Lower lobe of right lung (tissue), 2 donors: ENCODE measurements around the gene ITGAL. TPM values are rescaled to one million over a fixed set of nuclear protein-coding genes. Genes with fewer than 3 reads are reported as not detected.

Source experiments
- ATAC-seq, 2 donors: fragments of 200-7000 bp; cut with Tn5 transposase; one replicate each; pipeline ENCODE4 v1.9.1; 2020 to 2022; ENCODE audit warnings: mild to moderate bottlenecking in 2 of 2, moderate library complexity in 2 of 2
- DNase-seq: peaks from one replicate; pipeline ENCODE4 v3.0.0-alpha.2; 2020
- H3K27ac ChIP-seq: fragments of 200-600 bp; one replicate; pipeline ENCODE4 v1.8.0; 2022
- H3K27me3 ChIP-seq: fragments of 200-600 bp; one replicate; pipeline ENCODE4 v1.8.0; 2022; ENCODE audit warnings: low read depth
- H3K36me3 ChIP-seq: fragments of 200-600 bp; one replicate; pipeline ENCODE4 v1.8.0; 2022; ENCODE audit warnings: mild to moderate bottlenecking
- H3K4me1 ChIP-seq: fragments of 200-600 bp; one replicate; pipeline ENCODE4 v1.8.0; 2022
- H3K4me3 ChIP-seq: fragments of 200-600 bp; one replicate; pipeline ENCODE4 v1.8.0; 2022; ENCODE audit warnings: mild to moderate bottlenecking
- H3K9me3 ChIP-seq: fragments of 200-600 bp; one replicate; pipeline ENCODE4 v1.8.0; 2022
- CTCF ChIP-seq: fragments of 200-600 bp; IDR thresholded peaks from one replicate; pipeline ENCODE4 v1.8.0; 2022; ENCODE audit warnings: antibody characterized with exemption, mild to moderate bottlenecking
- intact Hi-C: fragments of 100-400 bp; cut with DNase I; formaldehyde crosslinking; loops from one replicate; pipeline ENCODE4 v1.11.0; 2022
- total RNA-seq: library from RNA; stranded (reverse); fragmentation: NEBNext Ultra II Directional; extraction: Animal tissue kit (Norgen Biotek cat#: 25700); gene quantifications from one replicate; pipeline ENCODE4 v1.2.1, GENCODE V29; 2021
- donor health status: DM: no; HTN: yes; CAD: no; lungs with severe emphysema.

Gene ITGAL
- total RNA-seq, 1 donor from 2014 or later = 127 TPM

- intact Hi-C loops = no loop called here
- Histone ChIP-seq H3K36me3 (peaks cover 44% of the 10 kb centered on the region), H3K27me3 (no peaks in the 10 kb centered on the region), H3K4me3 (no peak overlapping the region), H3K27ac (no peak overlapping the region), H3K4me1 (peaks cover 12% of the 10 kb centered on the region), H3K9me3 (no peaks in the 10 kb centered on the region)
- ATAC-seq = no peak
- no peak for DNase-seq
- no peak for TF ChIP-seq CTCF
Measured at GRCh38 chr16:30490210-30490609, 17.7 kb downstream of the ITGAL start.

- TF ChIP-seq CTCF = no peak
- DNase-seq = no peak
- Histone ChIP-seq H3K27ac (no peak overlapping the region), H3K4me1 (peaks cover 12% of the 10 kb centered on the region), H3K4me3 (no peak overlapping the region), H3K36me3 (peaks cover 47% of the 10 kb centered on the region), H3K27me3 (no peaks in the 10 kb centered on the region), H3K9me3 (no peaks in the 10 kb centered on the region)
- intact Hi-C loops = no loop called here
- ATAC-seq = no peak
Measured at GRCh38 chr16:30491229-30491628, 18.7 kb downstream of the ITGAL start.

- ATAC-seq = peak in 1 of 2 donors; percentile 24
- no peak overlapping the region for H3K27ac ChIP-seq
Measured at GRCh38 chr16:30491744-30492308, 19.3 kb downstream of the ITGAL start.

GRCh38 chr16:30493941-30494488, 21.5 kb downstream of the ITGAL start:
- intact Hi-C loops = no loop called here
- H3K27me3 ChIP-seq = no peaks in the 10 kb centered on the region
- DNase-seq (no peak), ATAC-seq (no peak)
- TF ChIP-seq CTCF = no peak
- no peak overlapping the region for H3K27ac ChIP-seq
- H3K4me3 ChIP-seq = no peak overlapping the region
- no peaks in the 10 kb centered on the region for H3K9me3 ChIP-seq
- peaks cover 37% of the 10 kb centered on the region for H3K36me3 ChIP-seq
- H3K4me1 ChIP-seq = peaks cover 7% of the 10 kb centered on the region

More at GRCh38 chr16:30491744-30492308, 19.3 kb downstream of the ITGAL start:
- peaks cover 44% of the 10 kb centered on the region for H3K36me3 ChIP-seq
- no peaks in the 10 kb centered on the region for H3K27me3 ChIP-seq
- DNase-seq = no peak
- no peaks in the 10 kb centered on the region for H3K9me3 ChIP-seq
- H3K4me3 ChIP-seq = no peak overlapping the region
- intact Hi-C loops = no loop called here
- peaks cover 12% of the 10 kb centered on the region for H3K4me1 ChIP-seq
- TF ChIP-seq CTCF = no peak

- no peak overlapping the region for H3K27ac ChIP-seq
- H3K27me3 ChIP-seq = no peaks in the 10 kb centered on the region
- no peaks in the 10 kb centered on the region for H3K9me3 ChIP-seq
- ATAC-seq = no peak
- H3K4me3 ChIP-seq = no peak overlapping the region
- intact Hi-C loops = no loop called here
- no peak for TF ChIP-seq CTCF
- H3K4me1 ChIP-seq = peaks cover 5% of the 10 kb centered on the region
- peaks cover 34% of the 10 kb centered on the region for H3K36me3 ChIP-seq
- no peak for DNase-seq
Measured at GRCh38 chr16:30494709-30495108, 22.2 kb downstream of the ITGAL start.
